Measurements from ENCODE around the gene RABGEF1.
"Not testable (repeated sequence)": the region's sequence is repeated elsewhere in the genome, so short reads cannot be mapped to it uniquely, and the experiment has no call there.

GRCh38 chr7:66782875-66783274 is 42.3 kb downstream of the RABGEF1 start:
- not testable (repeated sequence) for TF ChIP-seq POLR2A, CTCF (IDR thresholded peaks at IDR 0.05)
